ENCODE results near the gene SYMPK.

Gene SYMPK

GRCh38 chr19:45782820-45783785 lies 79.8 kb downstream of the SYMPK start:
- in situ Hi-C loops (cut with HindIII; ENCODE audit: low pct_unique_long_range_greater_than_20kb, low sequenced_read_pairs): no loop called here
- no peak for TF ChIP-seq JUND (IDR thresholded peaks at IDR 0.05; ENCODE audit: low read depth)
- peak; percentile 33 to 68 for DNase-seq (ENCODE audit: low read depth in 1 of 2, low spot score in 1 of 2)

DNA sequence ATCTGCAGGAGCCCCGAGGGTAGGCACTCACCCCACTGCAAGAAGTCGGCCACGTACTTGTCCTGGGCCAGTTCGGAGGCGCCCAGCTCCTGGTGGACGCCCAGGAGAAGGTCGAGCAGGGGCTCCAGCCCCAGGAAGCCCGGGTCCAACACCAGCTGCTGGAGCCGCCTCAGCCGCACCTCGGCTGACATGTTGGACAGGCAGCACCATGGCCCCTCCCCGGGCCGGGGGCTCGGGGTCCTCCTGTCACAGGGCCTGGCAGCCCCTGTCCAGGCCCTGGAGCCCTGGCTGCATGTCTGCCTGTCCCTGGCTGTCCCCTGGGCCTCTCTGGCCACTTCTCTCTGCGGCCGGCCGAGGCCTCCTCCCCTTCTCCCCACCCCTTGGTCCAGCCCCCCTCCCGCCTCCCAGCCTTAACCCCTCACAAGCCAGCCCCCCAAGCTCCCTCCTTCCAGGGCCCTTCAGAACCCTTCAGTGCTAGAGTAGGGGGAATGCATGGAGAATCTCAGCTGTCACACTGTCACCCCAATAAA lies 80.7 kb downstream of the SYMPK start, which contains the start of gene DMPK:
TSS of gene DMPK (minus strand) at position 329 of the 530 bp plus-strand sequence. CDS start at position 191, 138 bp downstream.
- no peak for TF ChIP-seq JUND (IDR thresholded peaks at IDR 0.05; ENCODE audit: low read depth)
- in situ Hi-C loops (cut with HindIII; ENCODE audit: low pct_unique_long_range_greater_than_20kb, low sequenced_read_pairs): no loop called here
- DNase-seq (ENCODE audit: low read depth in 1 of 2, low spot score in 1 of 2): peak in 1 of 2 experiments; percentile 64

DNA sequence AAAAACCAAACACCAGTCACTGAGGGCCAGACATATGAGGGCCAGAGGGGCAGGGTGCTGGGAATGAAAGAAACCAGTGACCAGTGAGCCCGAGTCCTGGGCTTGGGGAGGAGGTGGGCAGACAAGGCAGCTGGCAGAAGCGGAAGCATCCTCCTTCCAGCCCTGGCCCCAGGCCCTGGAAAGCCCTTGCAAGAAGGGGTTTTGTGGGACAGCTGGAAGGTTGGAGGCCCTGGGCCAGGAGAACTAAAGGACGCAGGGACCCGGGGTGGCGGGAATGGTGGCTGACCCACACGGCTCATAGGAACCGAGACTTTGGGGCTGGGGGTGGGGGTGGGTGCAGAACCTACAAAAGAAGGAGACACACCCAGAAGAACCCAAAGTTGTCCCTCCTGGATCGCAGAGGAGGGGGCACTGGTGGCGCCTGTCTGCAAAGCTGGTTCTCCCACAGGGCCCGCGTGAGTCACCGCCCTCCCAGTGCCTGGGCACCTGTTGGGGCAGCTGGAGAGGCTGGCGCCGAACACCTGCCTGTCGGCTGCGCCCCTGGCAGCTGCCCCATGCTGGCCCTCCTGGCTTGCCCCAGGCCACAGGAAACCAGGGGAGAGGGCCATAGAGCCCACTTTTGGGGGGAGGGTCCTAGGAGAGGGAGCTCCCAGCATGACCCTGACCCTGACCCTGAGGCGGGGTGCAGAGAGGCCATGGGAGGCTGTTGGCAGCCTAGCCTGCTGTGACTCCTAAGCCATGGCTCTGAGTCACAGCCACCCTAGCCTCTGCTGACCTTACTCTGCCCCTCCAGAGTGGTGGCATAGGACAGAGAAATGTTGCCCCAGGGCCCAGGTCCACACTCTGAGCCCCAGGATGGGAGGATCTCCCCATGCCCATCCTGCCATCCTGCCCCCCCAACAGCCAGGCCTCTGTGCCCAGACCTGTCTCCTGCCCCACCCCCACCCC lies 81.5 kb downstream of the SYMPK start:
- peak; percentile 30 to 64 for DNase-seq (ENCODE audit: low read depth in 1 of 2, low spot score in 1 of 2)
- in situ Hi-C loops (cut with HindIII; ENCODE audit: low pct_unique_long_range_greater_than_20kb, low sequenced_read_pairs): no loop called here
- TF ChIP-seq JUND (IDR thresholded peaks at IDR 0.05; ENCODE audit: low read depth): no peak

- in situ Hi-C loops (cut with HindIII; ENCODE audit: low pct_unique_long_range_greater_than_20kb, low sequenced_read_pairs): no loop called here
- DNase-seq (ENCODE audit: low read depth in 1 of 2, low spot score in 1 of 2): peak; percentile 63 to 73
- TF ChIP-seq JUND (IDR thresholded peaks at IDR 0.05; ENCODE audit: low read depth): no peak
These were observed 82.3 kb downstream of the SYMPK start for GRCh38 chr19:45780448-45781213.

- in situ Hi-C loops (cut with HindIII; ENCODE audit: low pct_unique_long_range_greater_than_20kb, low sequenced_read_pairs): no loop called here
- no peak for DNase-seq (ENCODE audit: low read depth in 1 of 2, low spot score in 1 of 2)
- TF ChIP-seq JUND (IDR thresholded peaks at IDR 0.05; ENCODE audit: low read depth): no peak
These were observed 82.8 kb downstream of the SYMPK start for GRCh38 chr19:45780146-45780447.

GRCh38 chr19:45779231-45780145 lies 83.5 kb downstream of the SYMPK start:
- no peak for TF ChIP-seq JUND (IDR thresholded peaks at IDR 0.05; ENCODE audit: low read depth)
- in situ Hi-C loops (cut with HindIII; ENCODE audit: low pct_unique_long_range_greater_than_20kb, low sequenced_read_pairs): no loop called here
- peak; percentile 83 to 94 for DNase-seq (ENCODE audit: low read depth in 1 of 2, low spot score in 1 of 2)

DNA sequence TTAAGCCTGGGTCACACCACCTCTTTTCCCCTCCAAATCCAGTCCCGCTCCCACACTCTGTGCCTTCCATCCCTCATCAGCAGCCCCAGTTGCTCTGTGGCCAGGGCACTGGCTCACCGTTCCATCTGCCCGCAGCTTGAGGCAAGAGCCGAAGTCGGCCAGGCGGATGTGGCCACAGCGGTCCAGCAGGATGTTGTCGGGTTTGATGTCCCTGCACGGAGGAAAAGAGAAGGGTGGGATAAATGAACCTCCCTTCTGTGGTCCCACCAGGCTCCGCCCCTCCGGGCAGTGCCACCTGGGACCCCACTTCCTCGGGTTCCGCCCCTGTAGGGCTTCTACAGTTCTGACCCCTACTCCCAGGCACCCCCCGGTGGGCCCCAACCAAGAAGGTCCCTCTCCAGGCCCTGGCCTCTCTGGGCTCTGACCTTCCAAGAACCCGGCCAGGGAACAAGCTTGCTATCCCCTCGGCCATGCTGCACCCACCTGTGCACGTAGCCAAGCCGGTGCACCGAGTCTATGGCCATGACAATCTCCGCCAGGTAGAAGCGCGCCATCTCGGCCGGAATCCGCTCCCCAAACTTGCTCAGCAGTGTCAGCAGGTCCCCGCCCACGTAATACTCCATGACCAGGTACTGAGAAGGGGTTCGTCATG lies 84.8 kb downstream of the SYMPK start:
- DNase-seq (ENCODE audit: low read depth in 1 of 2, low spot score in 1 of 2): no peak
- TF ChIP-seq JUND (IDR thresholded peaks at IDR 0.05; ENCODE audit: low read depth): no peak
- in situ Hi-C loops (cut with HindIII; ENCODE audit: low pct_unique_long_range_greater_than_20kb, low sequenced_read_pairs): no loop called here

- in situ Hi-C loops (cut with HindIII; ENCODE audit: low pct_unique_long_range_greater_than_20kb, low sequenced_read_pairs): no loop called here
- no peak for TF ChIP-seq JUND (IDR thresholded peaks at IDR 0.05; ENCODE audit: low read depth)
- no peak for DNase-seq (ENCODE audit: low read depth in 1 of 2, low spot score in 1 of 2)
These were observed 85.5 kb downstream of the SYMPK start for GRCh38 chr19:45777395-45777961.

GRCh38 chr19:45774765-45775164 lies 88.2 kb downstream of the SYMPK start:
- DNase-seq (ENCODE audit: low read depth in 1 of 2, low spot score in 1 of 2): peak in 1 of 2 experiments; percentile 35
- in situ Hi-C loops (cut with HindIII; ENCODE audit: low pct_unique_long_range_greater_than_20kb, low sequenced_read_pairs): no loop called here
- TF ChIP-seq JUND (IDR thresholded peaks at IDR 0.05; ENCODE audit: low read depth): no peak

DNA sequence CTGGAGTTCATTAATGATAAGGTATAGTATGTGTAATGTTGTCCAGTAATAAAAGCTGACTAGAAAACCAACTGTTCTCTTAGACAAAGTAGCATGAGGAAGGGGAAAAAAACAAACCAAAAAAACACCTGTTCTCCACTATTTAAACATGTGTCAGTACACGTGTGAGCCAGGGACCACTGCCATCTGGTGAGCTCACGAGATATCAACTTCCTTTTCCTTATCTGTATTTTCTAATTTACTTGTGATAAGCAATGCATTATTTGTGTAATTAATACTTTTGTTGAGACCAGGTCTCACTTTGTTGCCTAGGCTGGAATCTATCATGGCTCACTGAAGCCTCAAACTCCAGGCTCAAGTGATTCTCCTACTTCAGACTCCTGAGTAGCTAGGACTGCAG lies 89.6 kb downstream of the SYMPK start:
- in situ Hi-C loops (cut with HindIII; ENCODE audit: low pct_unique_long_range_greater_than_20kb, low sequenced_read_pairs): no loop called here
- no peak for DNase-seq (ENCODE audit: low read depth in 1 of 2, low spot score in 1 of 2)
- TF ChIP-seq JUND (IDR thresholded peaks at IDR 0.05; ENCODE audit: low read depth): no peak
